Ovary (tissue), 9 donors: Measurements from ENCODE around the gene RNF38. TPM values are rescaled to one million over a fixed set of nuclear protein-coding genes. Genes with fewer than 3 reads are reported as not detected.

ENCODE experiments used
- DNase-seq, 5 donors: peaks; one replicate each; pipeline ENCODE4 v3.0.0-alpha.2; 2019 to 2020
- H3K27ac ChIP-seq, 2 donors: fragments of 200-600 bp; one replicate each; pipeline versions ENCODE4 v1.5.1 to v1.8.0; 2019 to 2022
- H3K27me3 ChIP-seq: fragments of 200-600 bp; one replicate; pipeline ENCODE4 v1.8.0; 2022
- H3K36me3 ChIP-seq: fragments of 200-600 bp; sonication (generic); one replicate; pipeline ENCODE4 v1.5.1; 2019
- H3K4me1 ChIP-seq: one replicate; pipeline ENCODE4 v1.8.1; 2013; ENCODE audit warnings: mild to moderate bottlenecking, moderate library complexity; ENCODE audit not compliant: insufficient read depth
- H3K4me3 ChIP-seq: fragments of 200-600 bp; sonication (generic); one replicate; pipeline ENCODE4 v1.5.1; 2017
- H3K9me3 ChIP-seq, 2 donors: fragments of 200-600 bp in 1 of 2; sonication (generic) in 1 of 2; one replicate each; pipeline versions ENCODE4 v1.5.1 to v1.8.1; 2013 to 2019; ENCODE audit warnings: mild to moderate bottlenecking in 1 of 2, moderate library complexity in 1 of 2
- EP300 ChIP-seq: sonication (generic); formaldehyde crosslinking; IDR thresholded peaks from one replicate; pipeline ENCODE4 v1.6.1; 2017; ENCODE audit warnings: antibody characterized with exemption
- POLR2A ChIP-seq: fragments of 450-650 bp; IDR thresholded peaks from one replicate; pipeline ENCODE4 v1.6.1; 2017; ENCODE audit warnings: antibody characterized with exemption, mild to moderate bottlenecking, moderate library complexity
- WGBS, 3 donors: extraction: QIAGEN DNeasy Blood & Tissue Kit in 1 of 3; methylation state at CpG; one replicate each; pipeline versions ENCODE4 v1.1.5 to v1.1.7; 2013 to 2017; 5-methylcytosine and 5-hydroxymethylcytosine counted together
- intact Hi-C, 4 donors: fragments of 100-400 bp; cut with DNase I; formaldehyde crosslinking; loops; one replicate each; pipeline versions ENCODE4 v1.11.0 to v1.15.1; 2022 to 2023
- polyA plus RNA-seq, 2 donors: library from polyadenylated mRNA; stranded (reverse); fragments of 200-250 nt in 1 of 2; fragments of 350-450 nt in 1 of 2; fragmentation: Illumina TruSeq in 1 of 2; extraction: RNeasy Lipid Tissue Mini Kit (QIAGEN cat#74804) in 1 of 2; gene quantifications; one replicate each; pipeline ENCODE4 v1.2.3, GENCODE V29; 2013 to 2014
- total RNA-seq, 7 donors: library from RNA; depleted of rRNA in 2 of 7; stranded (reverse); fragments of >200 nt in 2 of 7; fragmentation: NEBNext Ultra II Directional in 3 of 7; extraction: Animal tissue kit (Norgen Biotek cat#: 25700) in 3 of 7; gene quantifications; one replicate each; pipeline versions ENCODE4 v1.1.0 to v1.2.4, GENCODE V29; 2016 to 2023
- TF ChIP-seq, protein P1 (sequence below), 3 donors: fragments of 450-650 bp in 2 of 3; fragments of 200-600 bp in 1 of 3; IDR thresholded peaks; one replicate each; pipeline versions ENCODE4 v1.5.1 to v1.8.0; 2016 to 2022; ENCODE audit warnings: antibody characterized with exemption in 3 of 3, mild to moderate bottlenecking in 1 of 3
- donor health status: DM: no; HTN: no; CAD: no; lungs with moderate emphysema.
- donor health status: DM: no; HTN: no; CAD: no.
- donor health status: Bipolar disorder and iron deficiency.
- donor health status: DM: yes; HTN: yes; CAD: no.
- donor health status: DM: no; HTN: no; CAD: no.
- donor health status: DM: yes; HTN: yes; CAD: no.

RNF38 gene
- total and polyA plus RNA-seq, 9 donors, result 30.4 to 81.3 (median 55.7) TPM

DNA sequence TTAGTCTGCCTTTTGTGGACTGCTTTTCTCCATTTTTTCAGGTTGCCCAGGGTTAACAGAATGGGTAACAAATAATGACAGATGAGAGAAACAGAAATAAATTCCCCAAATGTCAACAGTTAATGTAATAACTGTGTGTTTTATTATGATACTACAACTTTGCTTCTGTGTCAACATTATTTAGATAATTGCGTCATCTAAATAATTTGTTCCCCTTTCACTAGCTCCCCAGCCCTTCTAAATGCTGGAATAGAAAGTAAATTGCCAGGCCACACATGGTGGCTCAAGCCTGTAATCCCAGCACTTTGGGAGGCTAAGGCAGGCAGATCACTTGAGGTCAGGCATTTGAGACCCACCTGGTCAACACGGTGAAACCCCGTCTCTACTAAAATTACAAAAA, 53.5 kb downstream of the RNF38 start:
- DNase-seq, result no peak
- WGBS, 3 donors, result 94 to 98% (median 97%) methylated on average over 3 of the region's 3 CpGs
- Histone ChIP-seq H3K4me3 (no peak overlapping the region), H3K27me3 (no peaks in the 10 kb centered on the region), H3K9me3 (no peaks in the 10 kb centered on the region), H3K36me3 (no peaks in the 10 kb centered on the region), H3K27ac (no peak overlapping the region), H3K4me1 (no peaks in the 10 kb centered on the region)
- TF ChIP-seq, protein P1, sequence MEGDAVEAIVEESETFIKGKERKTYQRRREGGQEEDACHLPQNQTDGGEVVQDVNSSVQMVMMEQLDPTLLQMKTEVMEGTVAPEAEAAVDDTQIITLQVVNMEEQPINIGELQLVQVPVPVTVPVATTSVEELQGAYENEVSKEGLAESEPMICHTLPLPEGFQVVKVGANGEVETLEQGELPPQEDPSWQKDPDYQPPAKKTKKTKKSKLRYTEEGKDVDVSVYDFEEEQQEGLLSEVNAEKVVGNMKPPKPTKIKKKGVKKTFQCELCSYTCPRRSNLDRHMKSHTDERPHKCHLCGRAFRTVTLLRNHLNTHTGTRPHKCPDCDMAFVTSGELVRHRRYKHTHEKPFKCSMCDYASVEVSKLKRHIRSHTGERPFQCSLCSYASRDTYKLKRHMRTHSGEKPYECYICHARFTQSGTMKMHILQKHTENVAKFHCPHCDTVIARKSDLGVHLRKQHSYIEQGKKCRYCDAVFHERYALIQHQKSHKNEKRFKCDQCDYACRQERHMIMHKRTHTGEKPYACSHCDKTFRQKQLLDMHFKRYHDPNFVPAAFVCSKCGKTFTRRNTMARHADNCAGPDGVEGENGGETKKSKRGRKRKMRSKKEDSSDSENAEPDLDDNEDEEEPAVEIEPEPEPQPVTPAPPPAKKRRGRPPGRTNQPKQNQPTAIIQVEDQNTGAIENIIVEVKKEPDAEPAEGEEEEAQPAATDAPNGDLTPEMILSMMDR (IDR thresholded peaks at IDR 0.05), result no peak
- TF ChIP-seq POLR2A (no peak), EP300 (no peak)
- intact Hi-C loops, result no loop called here

DNA sequence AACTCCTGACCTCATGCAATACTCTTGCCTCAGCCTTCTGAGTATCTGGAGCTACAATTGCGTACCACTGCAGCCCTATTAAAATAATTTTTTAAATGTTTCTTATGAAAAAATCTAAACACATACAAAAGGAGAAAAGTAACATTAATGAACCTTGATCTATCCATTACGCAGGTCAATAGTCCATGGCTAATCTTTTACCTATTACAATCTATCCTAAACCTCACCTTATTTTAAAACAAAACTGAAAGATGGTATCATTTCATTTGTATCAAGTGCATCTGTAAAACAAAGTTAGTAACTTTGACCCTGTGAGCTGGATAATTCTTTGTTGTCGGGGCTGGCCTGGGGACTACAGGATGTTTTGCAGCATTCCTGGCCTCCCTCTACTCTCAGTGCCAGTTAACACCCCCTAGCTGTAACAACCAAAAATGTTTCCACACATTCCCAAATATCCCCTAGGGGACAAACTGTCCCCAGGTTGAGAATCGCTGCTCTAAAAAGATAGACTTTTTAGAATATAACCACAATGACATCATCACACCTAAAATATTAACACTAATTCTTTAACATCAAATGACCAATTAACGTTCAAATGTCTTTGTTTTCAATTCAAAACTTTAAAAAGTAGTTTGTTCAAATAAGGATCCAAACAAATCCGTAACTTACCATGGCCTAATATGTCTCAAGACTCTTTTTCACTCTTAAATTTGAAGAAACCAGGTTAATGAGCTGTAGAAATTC, 54.8 kb downstream of the RNF38 start:
- no peak for DNase-seq
- TF ChIP-seq POLR2A, result no peak
- TF ChIP-seq EP300, result no peak
- TF ChIP-seq, protein P1 (IDR thresholded peaks at IDR 0.05), result no peak
- Histone ChIP-seq H3K27ac (no peak overlapping the region), H3K9me3 (no peaks in the 10 kb centered on the region), H3K27me3 (no peaks in the 10 kb centered on the region), H3K4me1 (no peaks in the 10 kb centered on the region), H3K4me3 (no peak overlapping the region), H3K36me3 (no peaks in the 10 kb centered on the region)
- intact Hi-C loops, result no loop called here
- WGBS, 3 donors, result 83 to 87% (median 84%) methylated on average over 6 of the region's 6 CpGs

DNA sequence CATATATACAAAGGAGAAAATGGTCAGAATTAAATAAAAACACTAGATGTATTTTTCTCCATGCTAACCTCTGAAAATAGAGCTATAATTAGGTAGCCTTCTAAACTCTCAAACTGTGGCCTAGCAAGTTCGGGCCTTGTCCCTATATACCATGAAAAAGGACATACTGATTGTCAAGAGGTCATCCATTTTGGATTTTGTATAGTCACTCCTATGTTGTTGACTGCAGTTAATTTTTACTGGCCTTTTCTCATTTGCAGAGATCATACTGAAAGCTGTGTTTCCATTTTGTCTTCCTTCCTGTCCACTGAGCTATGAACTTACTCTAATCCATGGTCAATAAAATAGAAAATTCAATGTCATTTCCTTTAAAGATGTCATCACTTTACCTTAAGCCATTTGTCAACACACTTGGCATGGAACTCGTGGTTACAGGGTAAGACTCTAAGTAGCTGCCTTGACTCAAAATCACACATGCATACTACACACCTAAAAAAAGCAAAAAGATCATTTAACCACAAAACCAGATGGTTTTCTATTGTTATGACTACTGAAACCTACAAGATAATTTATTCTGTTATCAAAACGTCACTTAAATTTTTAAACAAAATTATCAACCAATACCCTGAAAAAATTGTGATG, 58.0 kb downstream of the RNF38 start:
- no peak overlapping the region for H3K4me3 ChIP-seq
- H3K9me3 ChIP-seq, result no peaks in the 10 kb centered on the region
- H3K27ac ChIP-seq, result no peak overlapping the region
- no peaks in the 10 kb centered on the region for H3K27me3 ChIP-seq
- intact Hi-C loops, result no loop called here
- TF ChIP-seq POLR2A, result no peak
- TF ChIP-seq, protein P1 (IDR thresholded peaks at IDR 0.05), result no peak
- TF ChIP-seq EP300, result no peak
- WGBS, 3 donors, result 42 to 59% (median 50%) methylated on average over 3 of the region's 3 CpGs
- no peaks in the 10 kb centered on the region for H3K4me1 ChIP-seq
- DNase-seq, result no peak
- no peaks in the 10 kb centered on the region for H3K36me3 ChIP-seq

DNA sequence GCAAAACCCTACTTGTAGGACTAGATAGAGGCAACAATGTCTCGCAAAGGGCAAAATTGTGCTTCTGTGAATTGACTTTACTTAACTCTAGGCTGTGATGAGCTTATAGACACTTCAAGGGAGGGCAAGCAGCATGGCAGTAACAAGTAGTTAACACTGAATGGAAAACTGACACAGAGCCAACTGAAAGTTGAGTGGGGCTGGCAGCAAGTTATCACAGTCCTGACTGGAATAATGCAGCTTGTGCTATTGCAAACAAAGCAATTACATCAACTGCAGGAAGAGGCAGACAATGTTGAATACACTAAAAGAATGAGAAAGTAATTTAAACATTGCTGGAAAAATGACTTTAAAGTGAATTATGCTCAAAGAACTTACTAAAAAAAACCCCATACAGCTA, 62.2 kb downstream of the RNF38 start:
- H3K4me1 ChIP-seq, result no peaks in the 10 kb centered on the region
- intact Hi-C loops, result no loop called here

More for the DNA sequence above, 62.2 kb downstream of the RNF38 start:
- no peaks in the 10 kb centered on the region for H3K27me3 ChIP-seq
- H3K9me3 ChIP-seq, result no peaks in the 10 kb centered on the region
- H3K27ac ChIP-seq, result no peak overlapping the region
- H3K36me3 ChIP-seq, result no peaks in the 10 kb centered on the region
- WGBS, 3 donors, result 98 to 100% (median 100%) methylated on average over 1 of the region's 1 CpG
- TF ChIP-seq EP300 (no peak), POLR2A (no peak)
- TF ChIP-seq, protein P1 (IDR thresholded peaks at IDR 0.05), result no peak
- DNase-seq, result no peak
- no peak overlapping the region for H3K4me3 ChIP-seq
